GM12873 (cell line): ENCODE results near the gene ANKRD16.

Experiments used
- CTCF ChIP-seq: IDR thresholded peaks from 2 replicates; pipeline ENCODE4 v1.5.1; 2012; ENCODE audit warnings: low read depth, mild to moderate bottlenecking, moderate library complexity, low read length, control low read depth; ENCODE audit not compliant: insufficient read depth; ENCODE audit errors: missing control alignments

The ANKRD16 gene

GRCh38 chr10:5835446-5836095, 54.1 kb downstream of the ANKRD16 start:
- TF ChIP-seq CTCF, result no peak

- TF ChIP-seq CTCF, result no peak
Observed at GRCh38 chr10:5833814-5834213, 55.9 kb downstream of the ANKRD16 start.

- no peak for TF ChIP-seq CTCF
Observed at GRCh38 chr10:5832946-5833345, 56.7 kb downstream of the ANKRD16 start.

- TF ChIP-seq CTCF, result no peak
Observed at GRCh38 chr10:5831446-5831782, 58.3 kb downstream of the ANKRD16 start.

GRCh38 chr10:5830629-5831445, 58.9 kb downstream of the ANKRD16 start:
- TF ChIP-seq CTCF, result no peak

GRCh38 chr10:5829267-5829666, 60.4 kb downstream of the ANKRD16 start:
- TF ChIP-seq CTCF, result no peak

- no peak for TF ChIP-seq CTCF
Observed at GRCh38 chr10:5828725-5829124, 61.0 kb downstream of the ANKRD16 start.
